Trophoblast cell (in vitro differentiated cells and primary cell): ENCODE results near the gene FBF1.

Experiments
- DNase-seq, 2 donors: peaks; one replicate each; pipeline ENCODE4 v3.0.0-alpha.2; 2016
- H2AFZ ChIP-seq: 2 replicates; pipeline ENCODE4 v1.6.1; 2013; ENCODE audit warnings: low read length, moderate library complexity, mild to moderate bottlenecking; ENCODE audit not compliant: insufficient read depth, poor library complexity
- H2AK5ac ChIP-seq: 2 replicates; pipeline ENCODE4 v1.6.1; 2013; ENCODE audit warnings: mild to moderate bottlenecking, low read length
- H2BK120ac ChIP-seq: 2 replicates; pipeline ENCODE4 v1.6.1; 2013; ENCODE audit warnings: low read length, mild to moderate bottlenecking, moderate library complexity; ENCODE audit not compliant: insufficient read depth, poor library complexity
- H2BK12ac ChIP-seq: 2 replicates; pipeline ENCODE4 v1.6.1; 2013; ENCODE audit warnings: mild to moderate bottlenecking, low read length, moderate library complexity
- H2BK5ac ChIP-seq: 2 replicates; pipeline ENCODE4 v1.6.1; 2013; ENCODE audit warnings: low read length, low read depth, moderate library complexity, mild to moderate bottlenecking; ENCODE audit not compliant: poor library complexity
- H3K14ac ChIP-seq: 2 replicates; pipeline ENCODE4 v1.6.1; 2013; ENCODE audit warnings: mild to moderate bottlenecking, low read length
- H3K18ac ChIP-seq: 2 replicates; pipeline ENCODE4 v1.6.1; 2013; ENCODE audit warnings: mild to moderate bottlenecking, low read length
- H3K23ac ChIP-seq: 2 replicates; pipeline ENCODE4 v1.6.1; 2013; ENCODE audit warnings: low read length
- H3K27ac ChIP-seq: 2 replicates; pipeline ENCODE4 v1.5.1; 2013; ENCODE audit warnings: low read depth, mild to moderate bottlenecking, inconsistent platforms, low read length, moderate library complexity
- H3K27me3 ChIP-seq: 2 replicates; pipeline ENCODE4 v1.6.1; 2013; ENCODE audit warnings: inconsistent platforms, mild to moderate bottlenecking, low read length, moderate library complexity; ENCODE audit not compliant: insufficient read depth
- H3K36me3 ChIP-seq, 2 experiments: 1 replicate in 1 of 2; 2 replicates in 1 of 2; pipeline ENCODE4 v1.6.1; 2013; ENCODE audit warnings: low read length in 2 of 2, mild to moderate bottlenecking in 2 of 2, moderate library complexity in 1 of 2; ENCODE audit not compliant: insufficient read depth in 2 of 2, control insufficient read depth in 1 of 2
- H3K4ac ChIP-seq: 2 replicates; pipeline ENCODE4 v1.6.1; 2013; ENCODE audit warnings: low read depth, mild to moderate bottlenecking, low read length, moderate library complexity
- H3K4me1 ChIP-seq, 2 experiments: 1 replicate in 1 of 2; 2 replicates in 1 of 2; pipeline ENCODE4 v1.6.1; 2013; ENCODE audit warnings: low read length in 2 of 2, mild to moderate bottlenecking in 2 of 2, moderate library complexity in 1 of 2; ENCODE audit not compliant: insufficient read depth in 2 of 2, control insufficient read depth in 1 of 2
- H3K4me2 ChIP-seq: 2 replicates; pipeline ENCODE4 v1.6.1; 2013; ENCODE audit warnings: inconsistent platforms, mild to moderate bottlenecking, low read length, moderate library complexity
- H3K4me3 ChIP-seq: 2 replicates; pipeline ENCODE4 v1.5.1; 2013; ENCODE audit warnings: mild to moderate bottlenecking, low read depth, low read length, inconsistent platforms
- H3K79me1 ChIP-seq: one replicate; pipeline ENCODE4 v1.6.1; 2013; ENCODE audit warnings: low read length
- H3K79me2 ChIP-seq: 2 replicates; pipeline ENCODE4 v1.6.1; 2013; ENCODE audit warnings: low read length, mild to moderate bottlenecking; ENCODE audit not compliant: control insufficient read depth, insufficient read depth, poor library complexity
- H3K9ac ChIP-seq: 2 replicates; pipeline ENCODE4 v1.6.1; 2013; ENCODE audit warnings: mild to moderate bottlenecking, low read length
- H3K9me3 ChIP-seq: 2 replicates; pipeline ENCODE4 v1.6.1; 2013; ENCODE audit warnings: low read depth, mild to moderate bottlenecking, control low read depth, inconsistent platforms, low read length; ENCODE audit not compliant: insufficient read depth
- H4K12ac ChIP-seq: 2 replicates; pipeline ENCODE4 v1.6.1; 2013; ENCODE audit warnings: low read depth, mild to moderate bottlenecking, low read length, moderate library complexity
- H4K8ac ChIP-seq: 2 replicates; pipeline ENCODE4 v1.6.1; 2013; ENCODE audit warnings: low read depth, mild to moderate bottlenecking, low read length, moderate library complexity
- H4K91ac ChIP-seq: one replicate; pipeline ENCODE4 v1.6.1; 2013; ENCODE audit warnings: low read depth, mild to moderate bottlenecking, low read length, moderate library complexity
- WGBS: extraction: QIAGEN DNeasy Blood & Tissue Kit; methylation state at CpG from one replicate; pipeline ENCODE4 v1.1.7; 2013; ENCODE audit warnings: missing lambda C conversion rate; ENCODE audit not compliant: insufficient read length, insufficient coverage; ENCODE audit errors: extremely low coverage; 5-methylcytosine and 5-hydroxymethylcytosine counted together

FBF1 gene

GRCh38 chr17:75922963-75923874, 17.6 kb downstream of the FBF1 start:
- H3K9me3 ChIP-seq = peaks cover 1% of the 10 kb centered on the region
- no peak overlapping the region for H2AK5ac ChIP-seq
- H3K27me3 ChIP-seq = no peaks in the 10 kb centered on the region
- H3K14ac ChIP-seq = no peak overlapping the region
- H3K79me1 ChIP-seq = no peaks in the 10 kb centered on the region
- no peak overlapping the region for H4K12ac ChIP-seq
- no peak overlapping the region for H4K91ac ChIP-seq
- H2BK5ac ChIP-seq = no peak overlapping the region
- H3K4me3 ChIP-seq = no peak overlapping the region
- H2BK120ac ChIP-seq = no peak overlapping the region
- no peak overlapping the region for H3K23ac ChIP-seq
- no peak overlapping the region for H4K8ac ChIP-seq
- H3K4ac ChIP-seq = no peak overlapping the region
- H2BK12ac ChIP-seq = no peak overlapping the region
- no peaks in the 10 kb centered on the region for H3K4me1 ChIP-seq
- H3K18ac ChIP-seq = no peak overlapping the region
- H3K4me2 ChIP-seq = no peak overlapping the region
- H3K9ac ChIP-seq = no peak overlapping the region
- no peak overlapping the region for H3K27ac ChIP-seq
- no peak overlapping the region for H2AFZ ChIP-seq
- no peaks in the 10 kb centered on the region for H3K79me2 ChIP-seq
- DNase-seq = no peak
- H3K36me3 ChIP-seq = peaks cover 7 to 14% of the 10 kb centered on the region in 2 experiments
- no CpG with 5 or more reads among the region's 19 CpGs for WGBS

GRCh38 chr17:75922173-75922961, 18.5 kb downstream of the FBF1 start:
- Histone ChIP-seq H3K18ac (no peak overlapping the region), H3K9me3 (peaks cover 1% of the 10 kb centered on the region), H3K79me1 (no peaks in the 10 kb centered on the region), H4K8ac (no peak overlapping the region), H3K27me3 (no peaks in the 10 kb centered on the region), H4K12ac (no peak overlapping the region), H2BK120ac (no peak overlapping the region), H3K23ac (no peak overlapping the region), H3K4ac (no peak overlapping the region), H2BK5ac (no peak overlapping the region), H2AK5ac (no peak overlapping the region), H3K9ac (no peak overlapping the region), H2AFZ (no peak overlapping the region), H3K27ac (no peak overlapping the region), H3K4me3 (no peak overlapping the region), H3K4me2 (no peak overlapping the region), H3K36me3 (peaks cover 7 to 15% of the 10 kb centered on the region in 2 experiments), H3K14ac (no peak overlapping the region), H3K79me2 (no peaks in the 10 kb centered on the region), H4K91ac (no peak overlapping the region), H3K4me1 (no peaks in the 10 kb centered on the region), H2BK12ac (no peak overlapping the region)
- WGBS = no CpG with 5 or more reads among the region's 18 CpGs
- no peak for DNase-seq

GRCh38 chr17:75921596-75921995, 19.2 kb downstream of the FBF1 start:
- H2BK12ac ChIP-seq = no peak overlapping the region
- H3K27ac ChIP-seq = no peak overlapping the region
- no peak overlapping the region for H3K4ac ChIP-seq
- no peak overlapping the region for H2BK120ac ChIP-seq
- no peak overlapping the region for H3K4me3 ChIP-seq
- no peak overlapping the region for H3K23ac ChIP-seq
- no peak overlapping the region for H3K18ac ChIP-seq
- H2BK5ac ChIP-seq = no peak overlapping the region
- H3K27me3 ChIP-seq = no peaks in the 10 kb centered on the region
- H3K9ac ChIP-seq = no peak overlapping the region
- H2AK5ac ChIP-seq = no peak overlapping the region
- H2AFZ ChIP-seq = no peak overlapping the region
- H4K12ac ChIP-seq = no peak overlapping the region
- H4K91ac ChIP-seq = no peak overlapping the region
- no peaks in the 10 kb centered on the region for H3K4me1 ChIP-seq
- no peaks in the 10 kb centered on the region for H3K79me1 ChIP-seq
- H3K14ac ChIP-seq = no peak overlapping the region
- H4K8ac ChIP-seq = no peak overlapping the region
- H3K79me2 ChIP-seq = no peaks in the 10 kb centered on the region
- no peak overlapping the region for H3K4me2 ChIP-seq
- no CpG with 5 or more reads among the region's 15 CpGs for WGBS
- peaks cover 1% of the 10 kb centered on the region for H3K9me3 ChIP-seq
- peaks cover 7 to 17% of the 10 kb centered on the region in 2 experiments for H3K36me3 ChIP-seq
- no peak for DNase-seq

- H4K8ac ChIP-seq = no peak overlapping the region
- no peak overlapping the region for H3K4ac ChIP-seq
- no peak overlapping the region for H3K14ac ChIP-seq
- no peak overlapping the region for H3K9ac ChIP-seq
- H3K23ac ChIP-seq = no peak overlapping the region
- no peak overlapping the region for H3K18ac ChIP-seq
- no peak overlapping the region for H3K27ac ChIP-seq
- no peaks in the 10 kb centered on the region for H3K79me1 ChIP-seq
- H4K12ac ChIP-seq = no peak overlapping the region
- no peaks in the 10 kb centered on the region for H3K4me1 ChIP-seq
- H3K4me2 ChIP-seq = no peak overlapping the region
- H2AFZ ChIP-seq = no peak overlapping the region
- no peaks in the 10 kb centered on the region for H3K79me2 ChIP-seq
- H3K9me3 ChIP-seq = peaks cover 1% of the 10 kb centered on the region
- H3K36me3 ChIP-seq = peaks cover 7 to 13% of the 10 kb centered on the region in 2 experiments
- no peaks in the 10 kb centered on the region for H3K27me3 ChIP-seq
- no CpG with 5 or more reads among the region's 11 CpGs for WGBS
- H3K4me3 ChIP-seq = no peak overlapping the region
- no peak overlapping the region for H2AK5ac ChIP-seq
- no peak overlapping the region for H2BK120ac ChIP-seq
- no peak overlapping the region for H4K91ac ChIP-seq
- no peak overlapping the region for H2BK12ac ChIP-seq
- H2BK5ac ChIP-seq = no peak overlapping the region
- DNase-seq = no peak
Observed at GRCh38 chr17:75920045-75920560, 20.7 kb downstream of the FBF1 start.
